ENCODE measurements around the gene CFP. TPM values are rescaled to one million over a fixed set of nuclear protein-coding genes. Genes with fewer than 3 reads are reported as not detected.

Gene CFP
- total RNA-seq, 4 donors from 2014 or later = 6.8 to 16.1 (median 9.9) TPM

DNA sequence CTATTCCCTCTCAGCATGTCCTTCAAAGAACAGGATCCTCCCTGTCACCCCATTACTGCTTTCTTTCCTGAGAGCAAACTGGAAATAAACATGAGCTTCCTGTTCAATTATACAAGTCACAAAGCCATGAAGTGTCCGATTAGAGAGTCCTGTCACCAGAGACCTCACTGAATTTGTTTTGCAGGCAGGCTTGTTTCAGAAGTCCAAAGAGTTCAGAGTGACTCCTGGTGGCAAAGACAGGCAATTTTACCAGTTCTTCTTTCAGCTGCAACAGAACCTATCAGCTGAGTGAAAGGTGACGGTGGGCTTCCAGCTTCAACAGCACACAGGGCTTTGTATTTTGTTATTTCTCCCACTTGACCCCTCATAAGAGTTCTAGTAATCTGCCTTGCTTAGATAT is 14.2 kb upstream of the CFP start:
- H3K9me3 ChIP-seq = peaks cover 0 to 15% (median 0%) of the 10 kb centered on the region in 4 donors
- H3K4me1 ChIP-seq = peaks cover 6 to 23% (median 13%) of the 10 kb centered on the region in 4 donors
- H3K36me3 ChIP-seq = peaks cover 3 to 26% (median 24%) of the 10 kb centered on the region in 4 donors
- intact Hi-C loops (cut with DNase I) = loop anchor here (10.0 kb wide), 1 partner anchor 381 kb away; no protein-coding TSS in a partner anchor
- H3K27ac ChIP-seq (replicated peaks in 1 of 4) = no peak overlapping the region
- 28% methylated on average over 2 of the region's 2 CpGs for WGBS
- peaks cover 0 to 6% (median 0%) of the 10 kb centered on the region in 4 donors for H3K27me3 ChIP-seq
- no peak for TF ChIP-seq POLR2A (IDR thresholded peaks at IDR 0.05; ENCODE audit: low read depth)
- no peak for TF ChIP-seq POLR2AphosphoS5 (IDR thresholded peaks at IDR 0.05)
- TF ChIP-seq EP300 (IDR thresholded peaks at IDR 0.05) = no peak
- TF ChIP-seq CTCF (IDR thresholded peaks at IDR 0.05) = peak; percentile 14 to 40 (median 28)
- no peak for DNase-seq (ENCODE audit: extremely low spot score)
- H3K4me3 ChIP-seq = no peak overlapping the region

GRCh38 chrX:47638816-47639215 is 9.1 kb upstream of the CFP start:
- H3K27me3 ChIP-seq = no peaks in the 10 kb centered on the region
- H3K36me3 ChIP-seq = peaks cover 12 to 70% (median 61%) of the 10 kb centered on the region in 4 donors
- intact Hi-C loops (cut with DNase I) = no loop called here
- peaks cover 0 to 5% (median 2%) of the 10 kb centered on the region in 4 donors for H3K4me1 ChIP-seq
- TF ChIP-seq POLR2A (IDR thresholded peaks at IDR 0.05; ENCODE audit: low read depth) (no peak), POLR2AphosphoS5 (IDR thresholded peaks at IDR 0.05) (no peak), CTCF (IDR thresholded peaks at IDR 0.05) (no peak), EP300 (IDR thresholded peaks at IDR 0.05) (no peak)
- WGBS = 90% methylated on average over 14 of the region's 14 CpGs
- H3K27ac ChIP-seq (replicated peaks in 1 of 4) = no peak overlapping the region
- no peak for DNase-seq (ENCODE audit: extremely low spot score)
- no peak overlapping the region for H3K4me3 ChIP-seq
- peaks cover 0 to 17% (median 0%) of the 10 kb centered on the region in 4 donors for H3K9me3 ChIP-seq

- no peak overlapping the region for H3K27ac ChIP-seq (replicated peaks in 1 of 4)
- no peaks in the 10 kb centered on the region for H3K27me3 ChIP-seq
- no peaks in the 10 kb centered on the region for H3K4me1 ChIP-seq
- H3K9me3 ChIP-seq = peaks cover 0 to 17% (median 0%) of the 10 kb centered on the region in 4 donors
- intact Hi-C loops (cut with DNase I) = no loop called here
- H3K4me3 ChIP-seq = peak overlapping the region in 3 of 4 donors; percentile 10 to 36 (median 28)
- DNase-seq (ENCODE audit: extremely low spot score) = no peak
- peaks cover 12 to 70% (median 61%) of the 10 kb centered on the region in 4 donors for H3K36me3 ChIP-seq
- WGBS = 67% methylated on average over 29 of the region's 31 CpGs
- TF ChIP-seq CTCF (IDR thresholded peaks at IDR 0.05) = no peak
- no peak for TF ChIP-seq POLR2A (IDR thresholded peaks at IDR 0.05; ENCODE audit: low read depth)
- TF ChIP-seq EP300 (IDR thresholded peaks at IDR 0.05) = no peak
- no peak for TF ChIP-seq POLR2AphosphoS5 (IDR thresholded peaks at IDR 0.05)
Measured at GRCh38 chrX:47637546-47638195, 7.9 kb upstream of the CFP start.

DNA sequence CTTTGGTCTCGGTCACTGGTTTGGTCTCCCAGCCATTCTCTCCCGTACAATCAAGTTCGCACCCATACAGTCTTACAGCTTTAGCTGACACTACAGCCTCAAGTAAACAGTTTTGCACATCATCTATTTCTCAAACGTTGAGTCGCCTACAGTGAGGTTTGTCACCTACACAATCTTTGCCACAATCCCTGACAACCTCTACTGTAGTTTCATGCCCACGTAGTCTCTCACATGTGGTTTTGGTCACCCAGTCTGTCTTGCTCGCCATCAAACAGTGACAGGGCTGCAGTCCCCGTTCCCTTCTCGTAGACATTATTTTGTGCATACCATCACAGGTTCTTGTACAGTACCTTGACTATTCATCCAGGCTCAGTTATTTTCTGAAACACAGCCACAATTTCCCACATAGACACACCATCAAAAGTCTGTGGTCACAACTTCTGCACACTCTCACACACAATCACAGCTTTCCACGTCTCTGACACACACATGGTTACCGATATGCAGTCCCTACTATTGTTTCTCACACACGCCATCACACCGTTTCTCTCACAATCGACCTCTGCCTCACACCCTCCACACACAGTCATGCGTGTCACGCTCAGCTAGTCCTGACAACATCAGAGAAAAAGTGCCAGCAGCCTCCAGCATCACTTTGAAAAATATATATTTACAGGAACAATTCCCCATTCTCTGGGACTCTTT is 5.3 kb upstream of the CFP start:
- Histone ChIP-seq H3K36me3 (peaks cover 12 to 56% (median 47%) of the 10 kb centered on the region in 4 donors), H3K4me1 (no peaks in the 10 kb centered on the region), H3K27ac (replicated peaks in 1 of 4) (no peak overlapping the region), H3K4me3 (no peak overlapping the region), H3K27me3 (no peaks in the 10 kb centered on the region), H3K9me3 (peaks cover 0 to 12% (median 0%) of the 10 kb centered on the region in 4 donors)
- intact Hi-C loops (cut with DNase I) = no loop called here
- WGBS = 81% methylated on average over 16 of the region's 16 CpGs
- no peak for TF ChIP-seq CTCF (IDR thresholded peaks at IDR 0.05)
- no peak for TF ChIP-seq POLR2AphosphoS5 (IDR thresholded peaks at IDR 0.05)
- no peak for TF ChIP-seq EP300 (IDR thresholded peaks at IDR 0.05)
- TF ChIP-seq POLR2A (IDR thresholded peaks at IDR 0.05; ENCODE audit: low read depth) = no peak
- DNase-seq (ENCODE audit: extremely low spot score) = no peak

All from esophagus muscularis mucosa (tissue), 4 donors.